Mesenchymal stem cell (in vitro differentiated cells and primary cell): ENCODE data around the gene CHKA.

ENCODE experiments used
- DNase-seq: peaks from one replicate; pipeline ENCODE4 v3.0.0-alpha.2; 2013
- H2AFZ ChIP-seq: one replicate; pipeline ENCODE4 v1.6.1; 2013; ENCODE audit warnings: low read depth, mild to moderate bottlenecking, control low read depth, inconsistent platforms, low read length, moderate library complexity
- H2AK5ac ChIP-seq: 2 replicates; pipeline ENCODE4 v1.6.1; 2013; ENCODE audit warnings: low read length, moderate library complexity, mild to moderate bottlenecking, inconsistent platforms; ENCODE audit not compliant: severe bottlenecking
- H2BK120ac ChIP-seq: one replicate; pipeline ENCODE4 v1.6.1; 2013; ENCODE audit warnings: low read depth, mild to moderate bottlenecking, inconsistent platforms, low read length, moderate library complexity
- H2BK12ac ChIP-seq, 2 experiments: one replicate each; pipeline ENCODE4 v1.6.1; 2013; ENCODE audit warnings: inconsistent platforms in 2 of 2, low read length in 2 of 2, mild to moderate bottlenecking in 2 of 2, moderate library complexity in 2 of 2, control low read depth in 1 of 2
- H2BK15ac ChIP-seq: one replicate; pipeline ENCODE4 v1.6.1; 2013; ENCODE audit warnings: mild to moderate bottlenecking, low read depth, inconsistent platforms; ENCODE audit not compliant: poor library complexity, severe bottlenecking
- H2BK5ac ChIP-seq: 2 replicates; pipeline ENCODE4 v1.6.1; 2013; ENCODE audit warnings: low read depth, mild to moderate bottlenecking, low read length, control low read depth, inconsistent platforms; ENCODE audit not compliant: poor library complexity, severe bottlenecking
- H3K14ac ChIP-seq, 2 experiments: one replicate each; pipeline ENCODE4 v1.6.1; 2013; ENCODE audit warnings: inconsistent platforms in 2 of 2, low read length in 2 of 2, control low read depth in 1 of 2, mild to moderate bottlenecking in 1 of 2, moderate library complexity in 1 of 2
- H3K18ac ChIP-seq, 2 experiments: one replicate each; pipeline ENCODE4 v1.6.1; 2013; ENCODE audit warnings: inconsistent platforms in 2 of 2, low read length in 2 of 2, control low read depth in 1 of 2, low read depth in 1 of 2, mild to moderate bottlenecking in 1 of 2
- H3K23ac ChIP-seq, 2 experiments: one replicate each; pipeline ENCODE4 v1.6.1; 2013; ENCODE audit warnings: inconsistent platforms in 2 of 2, low read length in 2 of 2, mild to moderate bottlenecking in 2 of 2, moderate library complexity in 2 of 2, control low read depth in 1 of 2
- H3K27ac ChIP-seq: 2 replicates; pipeline ENCODE4 v1.5.1; 2013; ENCODE audit warnings: mild to moderate bottlenecking, moderate library complexity, low read length, control low read depth, inconsistent platforms; ENCODE audit not compliant: poor library complexity, severe bottlenecking
- H3K27me3 ChIP-seq, 2 experiments: 2 replicates each; pipeline versions ENCODE4 v1.6.1 to v1.7.0; 2013; ENCODE audit warnings: low read length in 2 of 2, mild to moderate bottlenecking in 2 of 2, moderate library complexity in 2 of 2, control low read depth in 1 of 2, inconsistent platforms in 1 of 2; ENCODE audit not compliant: control insufficient read depth in 1 of 2, insufficient read depth in 1 of 2
- H3K36me3 ChIP-seq, 2 experiments: 2 replicates each; pipeline versions ENCODE4 v1.6.1 to v1.7.0; 2013; ENCODE audit warnings: low read length in 2 of 2, control low read depth in 1 of 2, inconsistent platforms in 1 of 2, low read depth in 1 of 2, mild to moderate bottlenecking in 1 of 2; ENCODE audit not compliant: insufficient read depth in 2 of 2, control insufficient read depth in 1 of 2
- H3K4ac ChIP-seq, 2 experiments: one replicate each; pipeline ENCODE4 v1.6.1; 2013; ENCODE audit warnings: inconsistent platforms in 2 of 2, low read length in 2 of 2, mild to moderate bottlenecking in 2 of 2, moderate library complexity in 2 of 2, control low read depth in 1 of 2, low read depth in 1 of 2
- H3K4me1 ChIP-seq: 2 replicates; pipeline ENCODE4 v1.6.1; 2013; ENCODE audit warnings: low read depth, low read length, control low read depth; ENCODE audit not compliant: control insufficient read depth, insufficient read depth
- H3K4me2 ChIP-seq: 2 replicates; pipeline ENCODE4 v1.6.1; 2013; ENCODE audit warnings: low read length, mild to moderate bottlenecking, inconsistent platforms; ENCODE audit not compliant: poor library complexity, severe bottlenecking
- H3K4me3 ChIP-seq, 2 experiments: 2 replicates each; pipeline versions ENCODE4 v1.5.1 to v1.7.0; 2013; ENCODE audit warnings: low read length in 2 of 2, mild to moderate bottlenecking in 2 of 2, control low read depth in 1 of 2, low read depth in 1 of 2; ENCODE audit not compliant: insufficient read depth in 1 of 2
- H3K79me1 ChIP-seq: replicated peaks from 2 replicates; pipeline ENCODE4 v1.6.1; 2013; ENCODE audit warnings: mild to moderate bottlenecking, control low read depth, low read length, inconsistent platforms; ENCODE audit not compliant: poor library complexity, severe bottlenecking
- H3K9ac ChIP-seq: 2 replicates; pipeline ENCODE4 v1.7.0; 2013; ENCODE audit warnings: mild to moderate bottlenecking, low read length, moderate library complexity
- H3K9me3 ChIP-seq: 2 replicates; pipeline ENCODE4 v1.7.0; 2013; ENCODE audit warnings: mild to moderate bottlenecking, low read length; ENCODE audit not compliant: control insufficient read depth
- H4K8ac ChIP-seq: one replicate; pipeline ENCODE4 v1.6.1; 2013; ENCODE audit warnings: inconsistent platforms, mild to moderate bottlenecking, low read length, moderate library complexity
- H4K91ac ChIP-seq: one replicate; pipeline ENCODE4 v1.6.1; 2013; ENCODE audit warnings: mild to moderate bottlenecking, low read length, inconsistent platforms
- WGBS: methylation state at CpG from one replicate; pipeline ENCODE4 v1.1.7; 2013; ENCODE audit warnings: mixed read lengths; 5-methylcytosine and 5-hydroxymethylcytosine counted together

The CHKA gene

DNA sequence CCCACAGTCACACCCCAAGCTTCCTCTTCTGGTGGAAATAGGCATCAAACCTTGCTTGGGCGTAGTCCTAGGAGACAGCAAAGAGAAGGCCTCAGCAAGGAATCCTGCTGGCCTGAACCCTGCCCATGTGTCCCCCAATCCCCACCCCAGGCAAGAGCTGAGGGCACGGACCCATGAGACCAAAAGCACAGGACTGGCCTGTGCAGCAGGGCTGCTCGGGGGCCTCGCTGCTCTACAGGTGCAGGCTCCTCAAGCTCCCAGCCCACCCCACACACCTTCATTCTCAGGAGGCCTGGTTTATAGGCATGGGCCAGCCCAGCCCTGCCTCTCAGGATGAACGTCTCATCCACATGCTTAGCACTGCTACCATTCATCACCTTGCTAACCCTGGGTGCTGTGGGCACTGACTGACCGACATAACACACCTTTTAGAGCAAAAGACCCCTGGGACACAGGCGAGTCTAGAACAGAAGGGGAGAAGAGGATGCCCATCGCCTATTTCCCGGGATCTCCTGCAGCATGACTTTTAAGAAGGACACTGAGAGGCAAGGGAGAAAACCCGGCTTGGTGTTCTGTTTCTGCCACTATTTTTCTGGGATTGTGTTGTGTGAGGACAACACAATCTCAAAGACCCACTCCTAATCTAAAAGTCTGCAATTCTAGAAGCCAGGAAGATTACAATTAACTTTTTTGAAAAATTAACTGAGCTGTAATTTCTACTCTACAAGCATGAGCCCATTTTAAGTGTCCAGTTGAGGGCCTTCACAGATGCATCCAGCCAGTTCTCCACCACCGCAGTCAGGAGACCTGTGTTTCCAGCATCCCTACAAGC, 67.0 kb downstream of the CHKA start:
- H4K8ac ChIP-seq: no peak overlapping the region
- no peak overlapping the region for H3K4me3 ChIP-seq
- H3K18ac ChIP-seq: no peak overlapping the region
- H3K27me3 ChIP-seq: no peaks in the 10 kb centered on the region
- H2BK15ac ChIP-seq: no peak overlapping the region
- H3K36me3 ChIP-seq: peaks cover 48 to 62% of the 10 kb centered on the region in 2 experiments
- H3K4ac ChIP-seq: no peak overlapping the region
- H3K23ac ChIP-seq: no peak overlapping the region
- H3K9ac ChIP-seq: no peak overlapping the region
- H3K27ac ChIP-seq: no peak overlapping the region
- peaks cover 39% of the 10 kb centered on the region for H3K4me1 ChIP-seq
- H3K9me3 ChIP-seq: no peaks in the 10 kb centered on the region
- H3K14ac ChIP-seq: peak overlapping the region in 1 of 2 experiments; percentile 45
- H2AFZ ChIP-seq: no peak overlapping the region
- WGBS: 87% methylated on average over 10 of the region's 11 CpGs
- H2BK5ac ChIP-seq: no peak overlapping the region
- DNase-seq: no peak
- H3K4me2 ChIP-seq: no peak overlapping the region
- H2BK12ac ChIP-seq: no peak overlapping the region
- H2AK5ac ChIP-seq: no peak overlapping the region
- H4K91ac ChIP-seq: no peak overlapping the region
- H2BK120ac ChIP-seq: no peak overlapping the region
- H3K79me1 ChIP-seq: peaks cover 5% of the 10 kb centered on the region

DNA sequence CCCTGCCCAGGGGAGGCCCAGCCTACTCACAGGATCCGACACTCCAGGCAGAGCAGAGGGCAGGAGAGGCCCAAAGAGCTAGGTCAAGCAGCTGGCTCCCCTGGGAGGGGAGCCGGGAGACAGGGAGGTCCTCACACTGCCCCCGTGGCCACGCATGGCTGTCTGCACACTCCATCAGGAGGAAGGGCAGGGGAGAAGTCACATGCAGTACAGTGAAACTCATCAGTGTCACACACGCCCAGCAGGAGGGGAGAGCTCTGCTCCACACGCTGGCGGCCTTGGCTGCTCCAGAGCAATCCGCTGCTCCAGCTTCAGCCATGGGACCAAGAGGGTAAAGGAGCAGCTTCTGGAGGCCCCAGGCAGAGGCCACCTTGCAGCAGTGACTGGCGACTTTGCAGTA, 68.1 kb downstream of the CHKA start:
- H2BK12ac ChIP-seq: no peak overlapping the region
- H3K4me3 ChIP-seq: no peak overlapping the region
- peaks cover 56 to 64% of the 10 kb centered on the region in 2 experiments for H3K36me3 ChIP-seq
- H4K91ac ChIP-seq: no peak overlapping the region
- no peak overlapping the region for H3K4me2 ChIP-seq
- H3K9ac ChIP-seq: no peak overlapping the region
- no peak overlapping the region for H3K27ac ChIP-seq
- no peaks in the 10 kb centered on the region for H3K9me3 ChIP-seq
- no peak overlapping the region for H2BK120ac ChIP-seq
- no peak overlapping the region for H2BK5ac ChIP-seq
- peak; percentile 26 for DNase-seq
- no peaks in the 10 kb centered on the region for H3K27me3 ChIP-seq
- WGBS: 77% methylated on average over 9 of the region's 9 CpGs
- no peak overlapping the region for H3K18ac ChIP-seq
- H2AK5ac ChIP-seq: no peak overlapping the region
- no peak overlapping the region for H3K4ac ChIP-seq
- peaks cover 47% of the 10 kb centered on the region for H3K4me1 ChIP-seq
- no peak overlapping the region for H2BK15ac ChIP-seq
- no peak overlapping the region for H3K14ac ChIP-seq
- no peak overlapping the region for H2AFZ ChIP-seq
- no peak overlapping the region for H3K23ac ChIP-seq
- no peak overlapping the region for H4K8ac ChIP-seq
- H3K79me1 ChIP-seq: peaks cover 5% of the 10 kb centered on the region

DNA sequence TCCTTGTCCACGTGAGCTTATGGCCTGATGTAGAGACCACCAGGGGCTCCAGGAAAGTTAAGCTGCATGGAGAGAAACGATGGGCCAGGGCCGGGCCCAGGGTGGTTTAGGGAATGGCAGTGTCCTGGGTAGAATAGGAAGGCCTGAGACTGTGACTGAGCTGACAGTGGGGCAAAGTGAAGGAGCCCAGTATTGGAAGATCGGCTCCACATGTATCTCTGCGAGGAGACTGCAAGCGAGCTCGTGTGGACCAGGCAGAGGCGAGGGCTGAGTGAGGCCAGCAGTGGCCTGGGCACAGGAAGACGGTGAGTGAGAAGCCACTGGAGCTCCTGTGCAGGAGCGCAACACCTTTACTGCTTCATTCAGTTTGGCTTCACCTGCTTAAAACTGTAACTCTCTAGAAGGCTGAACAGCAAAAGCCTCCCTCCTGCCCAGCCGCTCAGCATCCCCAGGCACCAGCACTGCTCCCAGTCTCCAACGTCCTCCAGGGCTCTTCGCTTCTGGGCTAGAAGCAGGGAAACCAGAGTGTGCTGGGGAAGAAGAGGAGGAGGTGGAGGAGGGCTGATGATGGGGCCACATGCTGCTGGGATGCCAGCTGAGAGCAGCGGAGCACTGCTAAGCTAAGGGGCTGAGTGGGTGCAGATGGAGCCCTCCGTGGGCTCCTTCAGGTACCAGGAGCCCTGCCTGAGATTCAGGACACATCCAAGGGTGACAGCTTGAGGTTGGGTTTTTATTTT, 68.9 kb downstream of the CHKA start:
- H2BK5ac ChIP-seq: no peak overlapping the region
- H3K4ac ChIP-seq: no peak overlapping the region
- H3K18ac ChIP-seq: no peak overlapping the region
- H2BK120ac ChIP-seq: no peak overlapping the region
- H3K4me2 ChIP-seq: no peak overlapping the region
- H3K4me3 ChIP-seq: no peak overlapping the region
- DNase-seq: no peak
- H4K91ac ChIP-seq: no peak overlapping the region
- no peak overlapping the region for H3K9ac ChIP-seq
- no peak overlapping the region for H3K27ac ChIP-seq
- no peak overlapping the region for H2AFZ ChIP-seq
- no peaks in the 10 kb centered on the region for H3K27me3 ChIP-seq
- H3K14ac ChIP-seq: no peak overlapping the region
- H2BK15ac ChIP-seq: no peak overlapping the region
- H2AK5ac ChIP-seq: no peak overlapping the region
- peaks cover 52% of the 10 kb centered on the region for H3K4me1 ChIP-seq
- no peak overlapping the region for H4K8ac ChIP-seq
- H3K36me3 ChIP-seq: peaks cover 61 to 63% of the 10 kb centered on the region in 2 experiments
- no peak overlapping the region for H3K23ac ChIP-seq
- no peaks in the 10 kb centered on the region for H3K9me3 ChIP-seq
- H3K79me1 ChIP-seq: peaks cover 8% of the 10 kb centered on the region
- H2BK12ac ChIP-seq: no peak overlapping the region
- WGBS: 95% methylated on average over 14 of the region's 15 CpGs
